Hematopoietic multipotent progenitor cell treated with erythropoietin and hydrocortisone succinate and interleukin-3 and kit ligand, for 8 days (in vitro differentiated cells): ENCODE measurements around the gene C3orf18.

Experiments used
- DNase-seq: peaks from one replicate; pipeline ENCODE4 v3.0.0-alpha.2; 2015

C3orf18 gene

DNA sequence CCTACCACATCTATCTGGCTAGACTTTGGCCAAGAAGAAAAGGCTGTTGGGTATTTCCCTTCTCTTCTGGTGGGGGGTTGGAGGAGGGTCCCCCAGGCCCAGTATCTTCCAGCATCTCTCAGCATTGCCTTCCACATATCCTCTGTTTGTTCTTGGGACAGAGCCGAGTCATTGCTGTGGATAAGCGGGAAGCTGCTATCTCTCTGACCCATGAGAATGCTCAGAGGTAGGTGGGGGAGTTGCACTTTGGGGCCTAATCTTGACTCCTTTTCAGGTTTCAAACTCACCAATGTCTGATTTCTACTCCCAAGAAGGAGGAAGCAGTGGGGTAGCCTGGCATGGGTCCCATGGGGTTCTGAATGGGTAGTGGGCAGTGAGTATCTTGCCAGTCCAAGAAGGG, 9.8 kb upstream of the C3orf18 start:
- DNase-seq = no peak

DNA sequence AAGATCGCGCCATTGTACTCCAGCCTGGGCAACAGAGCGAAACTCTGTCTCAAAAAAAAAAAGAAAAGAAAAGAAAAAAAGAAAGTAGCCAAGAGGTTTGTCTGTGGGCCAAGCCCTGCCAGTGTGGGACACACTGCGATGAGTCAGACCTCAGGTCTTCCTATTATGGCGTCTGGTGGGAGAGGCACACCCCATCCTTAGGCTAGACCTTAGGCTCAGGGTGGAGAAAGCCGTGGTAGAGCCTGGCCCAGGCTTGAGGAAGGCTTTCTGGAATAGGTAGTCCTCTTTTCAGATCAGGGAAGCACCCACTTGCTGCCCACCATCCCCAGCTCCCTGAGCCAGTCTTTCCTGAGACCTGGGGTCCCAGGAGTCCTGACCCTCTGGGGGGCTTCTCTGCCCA, 7.8 kb upstream of the C3orf18 start:
- peak; percentile 54 for DNase-seq

DNA sequence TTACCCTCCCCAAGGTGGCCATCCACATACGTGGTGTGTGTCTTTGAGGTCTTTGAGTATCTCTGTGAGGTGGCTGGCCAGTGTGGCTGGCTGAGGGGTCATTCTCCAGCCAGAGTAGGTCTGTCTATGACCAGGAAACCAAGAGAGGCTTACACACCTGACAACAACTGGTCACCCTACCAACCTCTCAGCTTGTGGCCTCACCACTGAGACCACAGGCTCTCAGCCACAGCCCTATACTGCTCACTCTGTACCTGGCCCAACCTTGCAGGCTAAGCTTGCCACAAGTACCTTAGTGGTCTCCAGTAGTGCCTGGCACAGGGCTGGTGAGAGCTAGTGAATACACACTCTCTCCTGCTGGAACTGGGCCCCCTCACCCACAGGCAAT, 6.9 kb upstream of the C3orf18 start:
- no peak for DNase-seq

DNA sequence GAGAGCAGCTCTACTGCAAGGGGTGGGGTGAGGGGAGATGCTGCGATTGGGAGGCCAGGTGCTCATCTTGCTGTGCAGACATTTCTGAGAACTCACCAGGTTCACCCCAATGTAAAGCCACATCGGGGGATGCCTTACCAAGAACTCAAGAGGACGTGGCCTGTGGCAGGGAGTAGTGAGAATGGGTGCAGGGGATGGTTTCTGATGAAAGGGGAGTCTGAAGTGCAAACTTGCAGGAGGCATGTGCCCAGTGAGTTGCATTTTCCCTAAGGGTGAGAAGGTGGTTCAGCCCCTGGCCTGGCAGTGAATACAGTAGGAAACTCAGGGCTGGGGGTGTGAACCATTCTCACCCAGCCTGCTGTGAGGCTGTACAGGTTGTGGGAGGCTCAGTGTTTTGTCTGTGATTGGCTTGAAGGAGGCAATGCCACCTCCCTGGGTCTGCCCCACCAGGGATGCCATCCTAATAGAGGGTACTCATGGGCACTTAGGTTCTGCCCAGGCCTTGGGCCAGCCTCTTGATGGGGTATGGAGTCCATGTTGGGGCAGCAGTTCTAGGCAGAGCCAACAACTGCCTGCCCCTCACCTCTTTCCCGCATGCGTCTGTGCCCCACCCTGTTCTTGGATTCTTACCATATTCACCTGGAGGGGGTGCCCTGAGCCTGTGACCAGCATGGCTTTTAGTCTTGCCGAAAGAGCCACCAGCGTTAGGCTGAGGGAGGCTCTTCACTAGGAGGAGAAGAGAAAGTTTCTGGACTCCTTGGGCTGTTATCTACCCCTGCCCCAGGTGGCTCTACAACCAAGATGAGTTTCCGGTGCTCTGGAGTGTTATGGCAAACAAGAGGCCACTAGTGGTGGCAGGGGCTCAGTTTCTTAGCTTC, 6.3 kb upstream of the C3orf18 start:
- DNase-seq = peak; percentile 49

DNA sequence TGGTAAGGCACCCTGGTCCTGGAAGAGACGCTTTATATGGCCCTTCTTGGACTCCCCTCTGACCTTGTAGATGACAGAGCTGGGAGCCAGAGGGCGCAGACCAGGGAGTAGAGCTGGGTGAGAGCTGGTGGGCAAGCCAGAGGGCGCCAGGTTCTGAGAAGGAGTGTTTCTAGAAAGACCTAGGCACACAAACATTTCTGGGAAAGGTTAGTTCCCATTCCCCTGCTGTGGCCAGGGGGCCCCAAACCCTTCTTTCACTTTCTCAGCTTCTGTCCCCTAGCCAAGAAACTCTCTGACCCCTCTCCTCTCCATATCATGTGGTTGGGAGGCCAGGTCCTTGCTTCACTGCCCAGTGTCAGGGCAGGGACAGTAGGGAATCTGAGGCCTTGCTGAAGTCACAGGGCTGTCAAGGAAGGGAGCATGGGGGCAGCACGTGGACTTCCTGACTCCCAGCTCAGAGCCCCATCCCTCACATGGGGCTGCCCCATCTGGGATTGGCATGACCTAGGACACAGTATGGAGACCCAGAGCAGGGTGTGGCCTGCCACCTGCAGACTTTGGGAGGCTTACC, 5.3 kb upstream of the C3orf18 start:
- DNase-seq = peak; percentile 44

DNA sequence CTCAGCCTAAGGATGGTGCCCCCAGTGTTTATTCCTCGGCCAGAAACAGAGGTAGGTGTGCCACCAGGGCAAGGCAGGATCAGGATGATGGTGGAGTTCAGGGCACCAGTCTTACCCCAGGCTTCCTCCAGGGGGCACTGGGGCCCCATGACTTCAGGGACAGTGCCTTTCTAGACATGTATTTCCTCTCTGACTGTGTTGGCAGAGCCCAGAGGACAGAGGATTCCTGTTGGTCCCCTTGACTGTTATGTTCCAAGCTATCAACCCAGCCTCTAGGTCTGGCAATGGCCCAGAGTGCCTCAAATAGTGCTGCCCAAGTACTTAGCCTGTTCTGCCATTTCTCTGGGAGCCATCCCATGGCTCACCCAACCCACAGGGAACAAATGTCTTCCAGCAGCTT, 4.6 kb upstream of the C3orf18 start:
- DNase-seq = peak; percentile 91

DNA sequence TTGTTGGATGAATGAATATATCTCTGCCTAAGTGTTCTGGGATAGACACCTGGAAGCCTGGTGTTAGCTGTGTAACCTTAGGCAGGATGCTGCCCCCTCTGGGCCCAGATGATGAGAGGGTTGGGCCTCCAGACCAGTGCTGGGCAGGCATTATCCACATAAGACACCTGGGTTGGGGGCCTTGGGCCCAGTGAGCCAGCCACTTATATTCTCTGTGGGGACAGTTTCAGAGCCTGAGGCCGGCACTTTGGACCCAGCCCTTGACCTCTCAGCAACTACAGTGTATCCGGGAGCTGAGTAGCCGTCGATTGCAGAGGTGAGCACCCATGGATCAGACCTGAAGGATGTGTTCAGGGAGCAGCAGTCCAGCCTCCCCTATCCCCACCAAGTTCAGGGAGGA, 3.9 kb upstream of the C3orf18 start:
- DNase-seq = no peak

DNA sequence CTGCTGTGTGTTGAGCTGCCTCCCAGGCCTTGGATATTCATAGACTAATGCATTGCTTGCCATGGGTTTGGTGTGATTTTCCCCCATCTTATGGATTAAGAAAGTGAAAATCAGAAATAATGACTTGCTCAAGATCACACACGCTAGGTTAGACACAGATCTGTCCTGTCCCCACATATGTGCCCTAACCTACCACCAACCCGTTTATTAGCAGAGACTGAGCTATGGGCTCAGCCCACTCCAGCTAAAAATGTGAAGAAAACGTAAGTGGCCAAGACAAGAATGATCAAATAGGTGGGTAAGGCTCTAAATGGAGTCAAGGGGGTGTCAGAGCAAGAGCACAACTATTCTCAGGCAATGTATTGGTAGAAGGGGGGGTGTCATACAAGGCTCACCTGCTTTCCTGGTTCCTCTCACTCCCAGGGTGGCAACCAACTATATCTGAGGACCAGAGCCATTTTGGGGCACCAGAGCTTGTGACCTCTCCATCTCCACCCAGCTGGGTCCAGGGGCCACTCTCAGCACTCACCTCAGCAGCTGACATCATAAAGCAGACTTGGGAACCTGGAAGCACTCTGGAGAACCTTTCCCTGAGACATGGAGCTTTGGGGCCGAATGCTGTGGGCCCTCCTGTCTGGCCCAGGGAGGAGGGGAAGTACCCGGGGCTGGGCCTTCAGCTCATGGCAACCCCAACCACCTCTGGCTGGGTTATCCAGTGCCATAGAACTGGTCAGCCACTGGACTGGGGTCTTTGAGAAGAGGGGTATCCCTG, 3.1 kb upstream of the C3orf18 start:
- DNase-seq = no peak

DNA sequence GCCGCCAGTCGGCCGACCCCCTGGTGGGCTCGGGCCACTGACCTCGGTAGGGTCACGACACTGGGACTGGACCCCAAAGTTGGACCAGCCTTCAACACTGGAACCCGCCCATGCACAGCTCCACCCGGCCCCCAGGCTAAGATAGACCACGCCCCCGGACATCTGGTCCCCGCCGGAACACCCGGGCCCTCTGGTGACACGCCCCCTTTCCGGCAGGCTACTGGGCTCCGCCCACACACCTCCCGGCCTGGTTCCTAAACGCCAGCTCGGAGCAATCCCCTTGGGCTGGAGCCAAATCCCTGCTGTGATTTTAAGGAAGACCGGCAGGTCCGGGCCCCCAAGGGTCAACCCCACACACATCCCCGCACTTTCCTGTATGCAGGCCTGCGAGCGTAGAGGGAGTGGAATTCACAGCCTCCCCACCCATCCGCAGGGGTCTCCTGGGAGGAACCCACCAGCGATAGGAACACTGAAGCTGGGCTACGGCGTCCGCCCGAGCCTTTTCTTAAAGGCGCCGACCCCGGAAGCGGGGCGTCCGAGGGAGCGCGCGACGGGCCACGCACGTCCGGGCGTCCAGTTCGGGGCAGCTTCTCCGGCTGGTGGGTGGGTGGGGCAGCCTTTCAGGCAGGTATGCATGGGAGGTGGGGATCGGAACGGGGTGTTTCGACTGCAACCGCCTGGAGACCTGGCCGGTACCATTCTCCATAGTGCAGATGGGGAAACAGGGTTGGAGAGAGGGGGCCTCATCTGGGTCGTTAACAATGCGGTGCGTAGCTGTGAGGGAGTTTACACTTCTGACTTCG, 1.6 kb upstream of the C3orf18 start, which contains the start of gene HEMK1:
Gene HEMK1 (plus strand): TSS at position 576 of the 803 bp plus-strand sequence. CDS start 1,583 bp downstream, outside the sequence.
- DNase-seq = peak; percentile 94

DNA sequence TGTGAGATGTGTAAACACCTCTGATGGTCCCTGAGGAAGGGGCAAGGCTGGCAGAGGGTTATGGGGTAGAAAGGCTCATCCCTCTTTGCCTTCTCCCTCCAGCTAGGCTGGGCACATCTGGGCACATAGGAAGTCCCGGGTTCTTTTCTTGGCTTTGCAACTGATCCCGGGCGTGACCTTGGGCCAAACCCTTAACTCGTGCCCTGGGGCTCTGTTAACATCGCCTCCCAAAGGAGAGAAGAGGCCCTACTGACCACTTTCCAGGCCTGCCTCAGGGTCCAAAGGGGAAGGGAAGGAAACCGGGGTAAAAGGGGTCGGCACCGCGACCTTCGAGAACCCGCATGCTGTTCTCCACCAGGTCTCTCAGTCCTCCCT, 549 bp downstream of the C3orf18 start:
- DNase-seq = no peak

DNA sequence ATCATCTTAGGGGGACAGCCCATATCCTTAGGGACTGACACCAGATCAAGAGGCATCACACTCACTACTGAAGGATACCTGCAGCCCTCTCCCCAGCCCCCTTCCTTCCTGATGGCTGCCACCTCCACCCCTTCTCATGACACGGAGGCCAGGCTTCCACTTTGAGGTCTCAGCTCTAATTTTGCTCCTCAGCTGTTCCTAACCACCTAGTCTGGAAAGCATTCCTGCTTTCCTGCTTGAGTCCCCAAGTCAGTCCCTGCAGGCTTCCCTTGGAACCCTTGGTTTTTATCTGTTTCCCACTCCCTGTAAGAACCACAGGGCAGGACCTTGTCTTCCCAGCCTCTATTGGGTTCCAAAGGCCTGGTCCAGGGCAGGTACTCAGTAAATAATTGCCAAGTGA, 3.2 kb downstream of the C3orf18 start:
- no peak for DNase-seq

DNA sequence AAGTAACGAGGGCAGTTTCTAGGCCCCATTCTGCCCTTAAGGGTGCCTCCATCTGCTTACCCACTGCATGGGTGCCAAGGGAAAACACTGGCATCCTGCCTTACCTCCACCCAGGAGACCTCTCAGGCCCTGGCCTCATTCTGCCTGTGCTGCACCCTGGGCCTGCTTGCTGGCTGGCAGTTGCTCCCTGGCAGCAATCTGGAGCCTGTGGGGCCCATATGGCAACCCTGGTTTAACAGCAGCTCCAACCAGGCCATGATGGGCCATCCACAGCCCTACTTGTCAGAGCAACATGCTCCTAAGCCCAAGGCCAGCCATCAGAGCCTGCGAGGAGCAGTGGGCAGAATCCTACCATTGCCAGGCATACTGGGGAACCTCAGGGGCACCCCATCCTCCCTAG, 3.7 kb downstream of the C3orf18 start:
- no peak for DNase-seq

DNA sequence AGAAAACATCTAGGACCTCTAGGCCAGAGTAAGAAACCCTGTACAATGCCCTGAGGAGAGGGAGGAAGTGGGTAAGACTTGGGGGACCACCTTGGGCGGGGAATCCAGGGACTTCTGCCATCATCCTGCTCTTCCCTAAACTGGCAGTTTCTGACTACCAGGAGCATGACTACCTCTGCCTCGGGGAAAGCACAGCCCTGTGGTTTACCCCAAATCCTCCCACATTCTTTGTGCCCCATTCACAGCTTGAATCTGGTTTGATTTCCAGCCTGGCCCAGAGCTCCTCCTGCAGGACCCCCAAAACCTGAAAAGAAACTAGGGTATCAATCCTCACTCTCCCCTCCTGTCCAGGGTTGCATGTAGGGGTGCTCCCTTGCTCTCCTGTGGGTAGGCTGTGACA, 4.7 kb downstream of the C3orf18 start:
- DNase-seq = no peak

DNA sequence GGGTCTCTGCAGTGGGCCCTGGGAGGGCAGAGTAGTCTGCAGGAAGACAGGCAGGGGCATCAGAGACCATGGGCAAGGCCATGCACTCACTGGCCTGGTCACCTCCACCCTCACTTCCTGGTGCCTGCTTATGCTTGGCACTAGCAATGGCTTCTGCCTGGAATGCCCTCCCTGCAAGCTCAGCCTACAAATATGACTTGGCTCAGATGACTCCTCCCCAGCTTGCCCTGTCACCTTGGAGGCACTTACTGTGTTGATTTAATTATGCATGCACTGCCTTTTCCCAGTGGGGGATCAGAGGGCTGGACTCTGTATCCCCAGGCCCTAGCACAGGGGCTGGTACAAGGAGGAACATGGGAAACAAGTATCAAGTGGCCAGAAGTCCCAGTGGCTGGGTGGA, 7.8 kb downstream of the C3orf18 start:
- DNase-seq = no peak

DNA sequence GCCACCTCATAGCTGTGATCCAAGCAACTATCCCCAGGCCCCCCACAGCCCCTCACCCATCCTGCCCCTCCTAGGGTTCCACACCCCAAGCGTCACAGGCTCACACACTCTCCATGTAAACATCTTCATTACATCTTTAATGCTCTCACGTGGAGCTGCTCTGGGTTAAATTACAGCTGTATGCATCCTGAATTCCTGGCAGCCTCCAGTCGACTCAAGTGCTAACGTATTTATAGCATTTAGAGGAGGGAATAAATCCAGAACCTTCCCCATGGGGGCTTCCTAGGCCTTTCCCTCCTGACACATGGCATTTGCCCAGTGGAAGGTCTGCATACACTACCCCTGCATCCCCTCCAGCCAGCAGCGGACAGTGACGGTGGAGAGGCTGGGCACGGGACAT, 9.6 kb downstream of the C3orf18 start:
- DNase-seq = no peak

DNA sequence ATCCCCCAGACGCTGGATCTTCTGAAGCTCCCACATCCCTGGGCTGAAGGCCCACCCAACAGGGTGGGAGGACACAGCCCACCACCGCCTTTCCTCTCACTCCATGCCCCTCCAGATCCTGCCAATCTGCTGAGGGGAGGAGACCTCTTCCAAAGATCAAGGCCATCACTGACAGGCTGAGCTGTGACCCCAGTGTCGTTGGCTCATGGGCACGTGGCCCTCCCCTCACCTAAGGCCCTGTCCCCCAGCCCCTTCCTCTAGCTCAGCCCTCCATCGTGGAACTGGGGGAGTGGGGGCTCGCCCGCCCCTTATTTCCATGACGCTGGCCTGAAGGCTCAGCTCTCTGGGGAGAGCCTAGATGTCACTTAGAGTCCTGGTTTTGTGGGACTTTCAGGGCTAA, 10.4 kb downstream of the C3orf18 start:
- no peak for DNase-seq

DNA sequence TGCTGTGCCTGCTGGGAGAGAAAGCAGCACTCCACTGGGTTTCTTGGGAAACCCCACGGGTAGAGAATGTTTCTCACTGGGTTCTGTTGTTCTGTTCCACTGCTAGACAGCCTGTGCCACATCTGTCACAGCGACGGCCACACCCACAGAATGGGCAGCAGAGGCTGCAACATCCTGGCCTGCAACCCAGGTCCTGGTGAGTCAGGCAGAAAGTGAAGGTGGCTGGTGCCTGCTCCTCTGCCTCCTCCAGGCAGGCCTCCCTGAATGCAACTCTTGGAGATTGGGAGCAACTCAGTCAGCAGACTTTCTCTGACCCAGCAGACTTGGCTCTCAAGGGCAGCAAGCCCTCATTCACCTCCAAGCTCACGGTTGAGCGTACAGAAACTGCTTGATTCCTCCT, 13.0 kb downstream of the C3orf18 start:
- no peak for DNase-seq

DNA sequence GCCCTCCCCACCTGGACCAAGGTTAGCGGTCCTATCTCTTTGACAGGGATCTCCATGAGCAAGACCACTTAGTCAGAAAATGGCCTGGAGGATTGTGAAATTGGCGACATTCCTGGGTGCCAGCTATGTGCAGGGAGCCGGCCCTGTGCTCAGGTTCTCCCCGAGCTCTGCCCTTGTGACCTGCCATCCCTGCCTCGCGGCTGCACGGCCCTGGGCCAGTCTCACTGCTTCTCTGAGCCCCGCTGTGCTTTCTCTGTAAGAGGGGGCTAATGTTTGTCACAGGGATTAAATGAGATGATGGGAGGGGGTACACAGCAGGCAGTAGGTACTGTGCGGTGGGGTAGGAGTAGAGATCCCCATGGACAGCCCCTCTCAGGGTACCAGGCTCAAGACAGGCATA, 14.9 kb downstream of the C3orf18 start:
- no peak for DNase-seq

DNA sequence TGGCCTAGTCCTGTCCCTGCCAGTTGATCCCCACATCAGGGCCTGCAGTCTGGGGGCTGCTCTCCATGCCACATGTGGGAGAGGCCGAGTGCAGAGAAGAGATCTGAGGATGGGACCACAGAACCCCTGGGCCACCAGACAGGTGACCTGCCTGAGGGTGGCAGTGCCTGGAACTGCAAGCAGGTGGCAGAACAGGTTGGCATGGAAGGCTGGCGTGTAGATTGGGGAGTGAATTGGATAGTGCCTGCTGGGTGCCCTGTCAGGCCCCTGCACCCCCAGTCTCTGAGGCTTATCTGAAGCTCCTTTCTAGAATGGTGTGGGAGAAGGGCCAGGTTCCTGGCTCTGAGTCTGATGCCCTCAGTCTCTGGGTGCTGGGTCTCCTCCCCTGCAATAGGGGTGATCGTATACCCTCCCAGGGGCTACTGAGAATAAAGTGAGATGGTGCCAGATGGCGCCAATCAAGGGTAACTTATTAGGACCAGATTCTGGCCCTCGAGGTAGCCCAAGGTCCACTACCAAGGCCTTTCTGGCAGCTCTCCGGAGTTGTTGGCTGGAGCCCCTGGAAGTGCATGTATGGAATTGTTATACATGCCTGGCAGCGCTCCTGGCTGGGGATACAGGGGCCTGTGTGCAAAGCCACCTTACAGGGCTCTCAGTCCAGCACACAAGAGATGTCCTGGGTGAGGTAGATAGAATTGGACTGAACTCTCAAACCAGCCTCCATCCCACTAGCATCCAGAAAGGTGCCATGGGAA, 15.7 kb downstream of the C3orf18 start:
- DNase-seq = no peak

DNA sequence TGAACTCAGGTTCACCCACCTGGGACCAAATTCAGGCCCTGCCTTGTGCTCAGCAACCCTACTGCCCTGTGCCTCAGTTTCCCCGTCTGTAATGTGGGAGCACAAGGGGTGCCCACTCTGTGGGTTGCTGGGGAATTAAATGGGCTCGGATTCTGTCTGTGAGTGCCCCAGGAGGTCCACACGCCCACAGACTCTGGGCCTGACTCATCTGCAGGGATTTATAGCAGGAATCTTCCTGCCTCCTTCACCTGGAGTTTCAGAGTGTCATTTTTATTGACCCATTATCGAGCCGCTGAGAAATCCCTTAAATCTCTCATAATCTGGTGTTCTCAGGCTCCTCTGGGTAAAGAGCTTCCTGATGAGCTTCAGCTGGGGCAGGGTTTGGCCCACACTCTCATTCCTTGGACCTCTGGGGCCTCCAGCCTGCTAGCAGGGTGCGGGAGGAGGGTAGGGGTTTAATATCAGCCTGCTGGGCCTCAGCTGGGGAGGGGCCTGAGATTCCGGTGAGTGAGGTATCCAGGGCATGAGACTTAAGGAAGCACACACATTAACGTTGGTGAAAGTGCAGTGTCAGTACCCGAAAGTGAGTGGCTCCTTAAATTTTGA, 16.4 kb downstream of the C3orf18 start:
- DNase-seq = no peak

DNA sequence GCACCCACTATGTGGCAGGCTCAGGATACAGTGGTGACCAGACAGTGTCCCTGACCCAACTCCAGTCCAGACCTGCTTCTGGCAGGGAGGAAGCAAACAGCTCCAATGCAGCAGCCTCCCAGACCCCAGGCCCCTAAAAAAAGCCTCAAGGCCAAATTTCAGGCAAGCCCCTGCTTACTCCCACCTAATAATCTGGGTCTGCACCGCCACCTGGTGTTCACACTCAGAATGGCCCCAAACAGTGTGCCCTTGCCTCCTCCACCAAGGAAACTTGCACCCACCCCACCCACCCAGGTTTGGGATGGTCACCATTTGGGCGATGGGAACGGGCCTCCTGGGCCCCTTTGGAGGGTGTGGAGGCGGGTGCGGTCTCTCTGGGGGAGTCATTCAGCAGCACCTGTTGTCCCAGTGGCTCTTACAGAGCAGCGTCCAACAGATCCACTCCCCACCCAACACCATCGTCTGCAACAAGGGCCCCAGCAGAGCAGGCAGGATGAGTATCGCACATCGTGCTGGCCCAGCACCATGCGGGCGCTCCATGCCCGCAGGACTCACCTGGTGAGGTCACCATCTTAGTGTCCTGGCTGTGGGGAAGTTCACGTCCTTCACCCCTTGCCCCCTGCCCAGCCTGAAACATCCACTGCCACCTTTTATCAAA, 17.3 kb downstream of the C3orf18 start:
- DNase-seq = peak; percentile 68
